K562 (cell line): ENCODE results near the gene TCOF1. TPM values are rescaled to one million over a fixed set of nuclear protein-coding genes. Genes with fewer than 3 reads are reported as not detected.
A peak's percentile ranks its signal among the peaks of the same experiment; 100 is the strongest.

ENCODE experiments used
- ATF1 ChIP-seq, 2 experiments: fragments of 450-650 bp in 1 of 2; IDR thresholded peaks; 2 replicates each; pipeline ENCODE4 v1.6.1; 2016; ENCODE audit warnings: missing compliant biosample characterization in 1 of 2, missing genetic modification characterization in 1 of 2
- CBFB ChIP-seq: sonication (generic); formaldehyde crosslinking; IDR thresholded peaks from 2 replicates; pipeline ENCODE4 v1.4.0; 2020; ENCODE audit warnings: mild to moderate bottlenecking, missing genetic modification reagents
- CREB1 ChIP-seq, 2 experiments: sonication (generic) in 1 of 2; formaldehyde crosslinking in 1 of 2; IDR thresholded peaks; 2 replicates each; pipeline versions ENCODE4 v1.6.1 to v1.8.0; 2012 to 2022; ENCODE audit warnings: inconsistent platforms in 1 of 2, mild to moderate bottlenecking in 1 of 2, missing genetic modification reagents in 1 of 2, moderate library complexity in 1 of 2
- CREM ChIP-seq: IDR thresholded peaks from 2 replicates; pipeline ENCODE4 v1.6.1; 2014; ENCODE audit warnings: antibody characterized with exemption, low read depth
- EHMT2 ChIP-seq: fragments of 450-650 bp; IDR thresholded peaks from 2 replicates; pipeline ENCODE4 v1.6.1; 2018; ENCODE audit warnings: antibody characterized with exemption
- FIP1L1 ChIP-seq: fragments of 200-400 bp; formaldehyde crosslinking; IDR thresholded peaks from 2 replicates; pipeline ENCODE4 v1.6.1; 2018; ENCODE audit warnings: mild to moderate bottlenecking, low read depth, low read length; ENCODE audit not compliant: poor library complexity, severe bottlenecking
- GABPA ChIP-seq: fragments of 200-800 bp; sonication (Bioruptor generic); conservative IDR thresholded peaks from 2 replicates; pipeline ENCODE4 v1.6.1; 2016; ENCODE audit warnings: low read depth, missing genetic modification characterization, missing compliant biosample characterization
- NFYB ChIP-seq: IDR thresholded peaks from 2 replicates; pipeline ENCODE4 v1.6.1; 2011; ENCODE audit warnings: mild to moderate bottlenecking, moderate library complexity; ENCODE audit not compliant: insufficient read length; ENCODE audit errors: extremely low read depth
- NRF1 ChIP-seq, 2 experiments: fragments of 450-650 bp; IDR thresholded peaks in 1 of 2; conservative IDR thresholded peaks in 1 of 2; 2 replicates each; pipeline ENCODE4 v1.6.1; 2014; ENCODE audit warnings: mild to moderate bottlenecking in 2 of 2
- PHF8 ChIP-seq: fragments of 200-600 bp; sonication (generic); IDR thresholded peaks from 2 replicates; pipeline ENCODE4 v1.6.1; 2012; ENCODE audit warnings: mixed run types, mild to moderate bottlenecking, inconsistent platforms, low read length, moderate library complexity, borderline replicate concordance
- RBM25 ChIP-seq: fragments of 200-400 bp; formaldehyde crosslinking; IDR thresholded peaks from 2 replicates; pipeline ENCODE4 v1.6.1; 2018; ENCODE audit warnings: low read length, low read depth, moderate library complexity; ENCODE audit not compliant: severe bottlenecking
- ZBTB11 ChIP-seq, 3 experiments: fragments of 200-800 bp in 1 of 3; fragments of 250-450 bp in 1 of 3; fragments of 450-650 bp in 1 of 3; sonication (Bioruptor Pico) in 1 of 3; sonication (Bioruptor generic) in 1 of 3; formaldehyde crosslinking in 1 of 3; IDR thresholded peaks; 2 replicates each; pipeline versions ENCODE4 v1.6.1 to v1.8.0; 2016 to 2022; ENCODE audit warnings: mild to moderate bottlenecking in 2 of 3, missing genetic modification characterization in 2 of 3, missing compliant biosample characterization in 1 of 3, moderate library complexity in 1 of 3
- ZFP91 ChIP-seq: sonication (generic); formaldehyde crosslinking; IDR thresholded peaks from 2 replicates; pipeline ENCODE4 v1.8.0; 2022; ENCODE audit warnings: mild to moderate bottlenecking, missing genetic modification reagents
- ZNF592 ChIP-seq: fragments of 450-650 bp; IDR thresholded peaks from 2 replicates; pipeline ENCODE4 v1.6.1; 2017; ENCODE audit warnings: antibody characterized with exemption, mild to moderate bottlenecking
- polyA plus RNA-seq, 8 experiments: library from polyadenylated mRNA; depleted of rRNA in 4 of 8; stranded (reverse) in 5 of 8; unstranded in 3 of 8; fragments of >200 nt; fragmentation: Nextera tagmentation in 2 of 8; fragmentation: Illumina TruSeq in 1 of 8; extraction: Ambion mirVana in 2 of 8; extraction: Trizol in 1 of 8; gene quantifications; 2 replicates each; pipeline versions ENCODE4 v1.2.1 to v1.2.3, GENCODE V29; 2011 to 2014; ENCODE audit warnings: inconsistent platforms in 1 of 8, missing spikeins in 1 of 8
- total RNA-seq, 7 experiments: library from RNA; depleted of rRNA in 6 of 7; stranded (reverse); fragments of >200 nt in 6 of 7; fragmentation: Illumina TruSeq in 2 of 7; extraction: Trizol in 2 of 7; gene quantifications; 2 replicates each; pipeline versions ENCODE4 v1.2.1 to v1.2.3, GENCODE V29; 2011 to 2021; ENCODE audit warnings: low replicate concordance in 1 of 7

TCOF1 gene
- total and polyA plus RNA-seq, 9 of the 15 experiments (the other 6 are each of a cell fraction or from before 2014, with no cell fraction given): 9.8 to 134 (median 61.7) TPM

GRCh38 chr5:150412319-150413175, 55.0 kb downstream of the TCOF1 start, which contains the start of gene CD74 (continued):
- TF ChIP-seq ZFP91 (CRISPR knock-in tag) (peak; percentile 69; the same call in 1 of the 2 replicates), ZNF592 (no peak), PHF8 (no peak), CREM (peak; percentile 84), ATF1 (CRISPR knock-in tag; IDR thresholded peaks at IDR 0.05) (no peak), ATF1 (tag; IDR thresholded peaks at IDR 0.05) (peak; percentile 89), NFYB (peak; percentile 85), CBFB (no peak), GABPA (0 out of 2 replicates have a peak, but pooled peaks have one; percentile 16), EHMT2 (no peak), RBM25 (peak; percentile 12), NRF1 (conservative IDR thresholded peaks at IDR 0.05 in 1 of 2, IDR thresholded peaks at IDR 0.05 in 1 of 2) (peak; percentile 66 to 68), ZBTB11 (CRISPR knock-in tag; IDR thresholded peaks at IDR 0.05) (peak in 1 of 3 experiments; percentile 56; a peak in 2 of 6 replicates), FIP1L1 (no peak), CREB1 (IDR thresholded peaks at IDR 0.05) (peak; percentile 56; the same call in 1 of the 2 replicates), CREB1 (CRISPR knock-in tag; IDR thresholded peaks at IDR 0.05) (peak; percentile 82)
